CD14-positive monocyte (primary cell): ENCODE data around the gene NIN. TPM values are rescaled to one million over a fixed set of nuclear protein-coding genes. Genes with fewer than 3 reads are reported as not detected.

ENCODE experiments used
- DNase-seq, 3 donors: peaks; one replicate each; pipeline ENCODE4 v3.0.0-alpha.2; 2011 to 2022
- H2AFZ ChIP-seq: 2 replicates; pipeline ENCODE4 v1.6.0; 2012; ENCODE audit warnings: mild to moderate bottlenecking, low read depth, low read length, inconsistent platforms; ENCODE audit not compliant: insufficient read depth, poor library complexity, severe bottlenecking
- H3K27ac ChIP-seq, 2 donors: 1 replicate in 1 of 2; 2 replicates in 1 of 2; pipeline ENCODE4 v1.5.1; 2012 to 2013; ENCODE audit warnings: low read length in 2 of 2, control low read depth in 1 of 2, inconsistent platforms in 1 of 2, low read depth in 1 of 2, mild to moderate bottlenecking in 1 of 2
- H3K27me3 ChIP-seq, 2 donors: one replicate each; pipeline versions ENCODE4 v1.6.0 to v1.6.1; 2011 to 2013; ENCODE audit warnings: low read length in 2 of 2; ENCODE audit not compliant: control insufficient read depth in 2 of 2, insufficient read depth in 2 of 2
- H3K36me3 ChIP-seq, 2 donors: replicated peaks in 1 of 2; 1 replicate in 1 of 2; 2 replicates in 1 of 2; pipeline versions ENCODE4 v1.5.1 to v1.6.1; 2012 to 2013; ENCODE audit warnings: low read length in 2 of 2, control low read depth in 1 of 2, inconsistent platforms in 1 of 2, mild to moderate bottlenecking in 1 of 2; ENCODE audit not compliant: insufficient read depth in 2 of 2, control insufficient read depth in 1 of 2
- H3K4me1 ChIP-seq, 2 donors: 1 replicate in 1 of 2; 2 replicates in 1 of 2; pipeline versions ENCODE4 v1.5.1 to v1.6.1; 2012 to 2013; ENCODE audit warnings: low read length in 2 of 2, control low read depth in 1 of 2, inconsistent platforms in 1 of 2, mild to moderate bottlenecking in 1 of 2, moderate library complexity in 1 of 2; ENCODE audit not compliant: insufficient read depth in 2 of 2, control insufficient read depth in 1 of 2
- H3K4me2 ChIP-seq: replicated peaks from 2 replicates; pipeline ENCODE3; 2012; ENCODE audit warnings: low read length, moderate library complexity, mild to moderate bottlenecking; ENCODE audit not compliant: poor library complexity, severe bottlenecking; ENCODE audit errors: extremely low read depth
- H3K4me3 ChIP-seq, 3 experiments: fragments of 200-600 bp in 1 of 3; sonication (generic) in 1 of 3; replicated peaks in 1 of 3; 1 replicate in 2 of 3; 2 replicates in 1 of 3; pipeline ENCODE4 v1.5.1; 2011 to 2013; ENCODE audit warnings: low read length in 3 of 3, mild to moderate bottlenecking in 3 of 3, control low read depth in 2 of 3, low read depth in 2 of 3, inconsistent platforms in 1 of 3, moderate library complexity in 1 of 3
- H3K79me2 ChIP-seq: 2 replicates; pipeline ENCODE4 v1.6.0; 2012; ENCODE audit warnings: mild to moderate bottlenecking, control low read depth, inconsistent platforms, low read length, moderate library complexity; ENCODE audit not compliant: insufficient read depth
- H3K9ac ChIP-seq: 2 replicates; pipeline ENCODE4 v1.6.0; 2017; ENCODE audit warnings: low read length, mild to moderate bottlenecking; ENCODE audit not compliant: insufficient read depth, poor library complexity, severe bottlenecking
- H3K9me3 ChIP-seq, 2 donors: replicated peaks in 1 of 2; 1 replicate in 1 of 2; 2 replicates in 1 of 2; pipeline versions ENCODE4 v1.5.1 to v1.6.1; 2012 to 2013; ENCODE audit warnings: low read length in 2 of 2, control low read depth in 1 of 2; ENCODE audit not compliant: control insufficient read depth in 1 of 2, insufficient read depth in 1 of 2
- H4K20me1 ChIP-seq: 2 replicates; pipeline ENCODE4 v1.6.0; 2012; ENCODE audit warnings: mild to moderate bottlenecking, low read length, control low read depth, moderate library complexity; ENCODE audit not compliant: insufficient read depth
- H3K27ac Mint-ChIP-seq, 7 donors: one replicate each; pipeline ENCODE4 v1.8.0; 2020; ENCODE audit warnings: mild to moderate bottlenecking in 7 of 7, mixed read lengths in 7 of 7, moderate library complexity in 6 of 7, inconsistent platforms in 2 of 7
- H3K27me3 Mint-ChIP-seq, 3 donors: one replicate each; pipeline ENCODE4 v1.8.0; 2021 to 2022; ENCODE audit warnings: low read depth in 3 of 3, mild to moderate bottlenecking in 3 of 3, mixed read lengths in 3 of 3, moderate library complexity in 3 of 3, inconsistent platforms in 1 of 3
- H3K36me3 Mint-ChIP-seq, 2 donors: one replicate each; pipeline ENCODE4 v1.8.0; 2020; ENCODE audit warnings: mixed read lengths in 2 of 2, inconsistent platforms in 1 of 2, mild to moderate bottlenecking in 1 of 2
- H3K4me1 Mint-ChIP-seq: one replicate; pipeline ENCODE4 v1.8.0; 2020; ENCODE audit warnings: mild to moderate bottlenecking, mixed read lengths
- H3K4me3 Mint-ChIP-seq, 2 donors: one replicate each; pipeline ENCODE4 v1.8.0; 2020; ENCODE audit warnings: mild to moderate bottlenecking in 2 of 2, mixed read lengths in 2 of 2, moderate library complexity in 1 of 2
- H3K9me3 Mint-ChIP-seq, 7 donors: one replicate each; pipeline ENCODE4 v1.8.0; 2020 to 2022; ENCODE audit warnings: mixed read lengths in 7 of 7, mild to moderate bottlenecking in 6 of 7, moderate library complexity in 6 of 7, inconsistent platforms in 2 of 7
- CTCF ChIP-seq: fragments of 200-600 bp; IDR thresholded peaks from one replicate; pipeline ENCODE4 v1.8.0; 2022; ENCODE audit warnings: antibody characterized with exemption, mild to moderate bottlenecking
- WGBS: methylation state at CpG from one replicate; pipeline ENCODE4 v1.1.5; 2013; ENCODE audit warnings: missing lambda C conversion rate; ENCODE audit not compliant: insufficient coverage; 5-methylcytosine and 5-hydroxymethylcytosine counted together
- intact Hi-C, 2 donors: fragments of 100-400 bp; cut with micrococcal nuclease; formaldehyde crosslinking; loops; one replicate each; pipeline versions ENCODE4 v1.15.0 to v1.15.1; 2023
- polyA plus RNA-seq, 3 donors: library from polyadenylated mRNA; depleted of rRNA in 1 of 3; unstranded in 2 of 3; stranded (reverse) in 1 of 3; fragments of 300-500 nt in 2 of 3; fragments of >200 nt in 1 of 3; fragmentation: Illumina TruSeq in 2 of 3; gene quantifications; 1 replicate in 2 of 3; 2 replicates in 1 of 3; pipeline ENCODE4 v1.2.3, GENCODE V29; 2012 to 2021

Gene NIN
- polyA plus RNA-seq, 3 donors: 15.3 to 29.1 (median 26.5) TPM

DNA sequence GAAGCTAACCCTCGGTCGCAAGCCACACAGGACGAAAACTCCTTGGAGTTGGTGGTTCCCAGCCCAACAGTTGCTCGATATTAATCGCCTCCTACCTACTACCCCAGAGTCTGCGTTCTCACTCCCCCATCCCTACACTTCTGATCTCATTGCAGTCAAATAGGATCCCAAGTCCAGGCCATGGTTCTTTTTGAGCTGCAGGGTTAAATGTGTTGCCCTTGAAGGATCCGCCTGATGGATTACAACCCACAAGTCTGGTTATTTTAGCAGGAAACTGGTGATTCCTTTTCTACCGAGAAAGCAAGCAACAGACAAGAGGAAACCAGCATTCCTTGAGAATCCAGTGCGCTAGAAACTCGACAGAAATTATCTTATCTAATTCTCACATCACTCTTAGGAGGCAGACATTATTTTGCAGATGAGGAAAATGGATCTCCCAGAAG, 785 bp upstream of the NIN start:
- Histone ChIP-seq H3K9me3 (no peaks in the 10 kb centered on the region), H3K27ac (peak overlapping the region; percentile 71 to 73), H3K79me2 (peaks cover 46% of the 10 kb centered on the region), H3K36me3 (peaks cover under 1 to 3% of the 10 kb centered on the region in 2 donors), H3K9ac (peak overlapping the region; percentile 76), H3K4me1 (peaks cover 36 to 43% of the 10 kb centered on the region in 2 donors), H2AFZ (peak overlapping the region; percentile 85), H4K20me1 (peaks cover 34% of the 10 kb centered on the region), H3K27me3 (no peaks in the 10 kb centered on the region), H3K4me2 (peak overlapping the region; percentile 80), H3K4me3 (peak overlapping the region; percentile 84 to 96 (median 92))
- Mint-ChIP-seq H3K4me3 (peak overlapping the region; percentile 96), H3K4me1 (peaks cover 47% of the 10 kb centered on the region), H3K9me3 (no peaks in the 10 kb centered on the region), H3K27me3 (peaks cover 0 to 6% (median 0%) of the 10 kb centered on the region in 3 donors), H3K36me3 (peaks cover 6% of the 10 kb centered on the region in 2 donors), H3K27ac (peak overlapping the region in 6 of 7 donors; percentile 82 to 93 (median 91))
- TF ChIP-seq CTCF: no peak
- no peak for DNase-seq
- intact Hi-C loops: no loop called here
- 0% methylated on average over 5 of the region's 10 CpGs for WGBS

DNA sequence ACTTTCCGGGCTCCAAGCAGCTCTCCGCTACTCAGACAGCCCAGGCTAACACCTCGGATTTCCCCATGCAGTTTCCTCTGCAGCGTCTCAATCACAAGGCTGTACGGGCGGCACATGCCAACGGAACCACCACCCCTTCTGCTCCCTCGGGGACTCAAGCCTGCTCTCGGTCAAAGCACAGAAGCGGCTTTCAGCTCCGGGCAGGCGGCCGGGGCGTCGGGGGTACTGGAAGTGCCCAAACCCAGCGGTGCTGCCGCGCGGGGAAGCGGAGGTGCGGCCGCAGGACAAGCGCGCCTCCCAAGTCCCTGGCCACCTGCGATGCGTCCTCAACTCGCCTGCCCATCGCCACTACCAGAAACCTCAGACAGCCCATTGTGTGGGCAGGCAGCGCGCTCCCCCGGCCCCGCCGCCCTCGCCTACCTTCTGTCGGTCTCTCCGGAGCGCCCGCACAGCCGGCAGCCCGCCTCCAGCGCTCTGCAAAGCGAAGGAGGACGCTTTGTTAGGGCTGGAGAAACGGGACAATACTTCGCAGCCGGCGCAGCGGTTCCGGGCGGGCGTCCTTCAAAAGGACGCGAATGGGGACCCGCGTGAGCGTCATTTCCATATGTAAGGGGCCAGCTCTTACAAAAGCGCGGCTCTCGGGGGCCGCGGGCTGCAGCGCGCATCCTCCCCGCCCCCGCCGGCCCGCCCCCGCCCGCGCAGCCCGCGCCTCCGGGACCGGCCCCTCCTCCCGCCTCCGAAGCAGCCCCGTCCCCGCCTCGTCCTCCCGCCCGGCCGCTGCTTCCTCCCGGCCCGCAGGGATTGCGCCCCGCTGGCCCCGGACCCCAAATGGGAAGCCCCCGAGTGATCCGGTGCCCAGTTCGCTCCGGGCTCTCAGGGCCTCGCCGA, 674 bp downstream of the NIN start:
- Histone ChIP-seq H4K20me1 (peaks cover 49% of the 10 kb centered on the region), H3K4me1 (peaks cover 35 to 49% of the 10 kb centered on the region in 2 donors), H3K4me2 (peak overlapping the region; percentile 80), H3K79me2 (peaks cover 61% of the 10 kb centered on the region), H2AFZ (peak overlapping the region; percentile 70), H3K27ac (peak overlapping the region; percentile 70 to 83), H3K9me3 (no peaks in the 10 kb centered on the region), H3K27me3 (no peaks in the 10 kb centered on the region), H3K36me3 (peaks cover 4 to 11% of the 10 kb centered on the region in 2 donors), H3K4me3 (peak overlapping the region; percentile 84 to 91 (median 84)), H3K9ac (peak overlapping the region; percentile 76)
- Mint-ChIP-seq H3K27me3 (peaks cover 0 to 6% (median 0%) of the 10 kb centered on the region in 3 donors), H3K4me1 (peaks cover 54% of the 10 kb centered on the region), H3K36me3 (peaks cover 12 to 13% of the 10 kb centered on the region in 2 donors), H3K27ac (peak overlapping the region; percentile 80 to 93 (median 89)), H3K9me3 (no peaks in the 10 kb centered on the region), H3K4me3 (peak overlapping the region; percentile 95 to 99)
- TF ChIP-seq CTCF: no peak
- DNase-seq: peak; percentile 48 to 66 (median 48)
- intact Hi-C loops: no loop called here
- WGBS: under 1% methylated on average over 93 of the region's 93 CpGs
